SW480 (cell line): ENCODE results near the gene DSCAM.
A peak's percentile ranks its signal among the peaks of the same experiment; 100 is the strongest.

Source experiments
- DNase-seq: peaks from one replicate; pipeline ENCODE4 v3.0.0-alpha.2; 2016; ENCODE audit warnings: low spot score

The DSCAM gene

GRCh38 chr21:40118527-40118926 is 728.4 kb downstream of the DSCAM start:
- DNase-seq = peak; percentile 48

- no peak for DNase-seq
Observed at GRCh38 chr21:40117236-40117635, 729.7 kb downstream of the DSCAM start.

- no peak for DNase-seq
Observed at GRCh38 chr21:40115775-40116174, 731.2 kb downstream of the DSCAM start.

GRCh38 chr21:40102682-40103081 is 744.3 kb downstream of the DSCAM start:
- DNase-seq = no peak

- DNase-seq = peak; percentile 8
Observed at GRCh38 chr21:40099809-40100208, 747.1 kb downstream of the DSCAM start.

- DNase-seq = no peak
Observed at GRCh38 chr21:40095477-40095876, 751.5 kb downstream of the DSCAM start.

- DNase-seq = no peak
Observed at GRCh38 chr21:40080385-40080784, 766.6 kb downstream of the DSCAM start.

- no peak for DNase-seq
Observed at GRCh38 chr21:40074710-40075109, 772.2 kb downstream of the DSCAM start.

GRCh38 chr21:40074198-40074597 is 772.8 kb downstream of the DSCAM start:
- no peak for DNase-seq

- no peak for DNase-seq
Observed at GRCh38 chr21:40073642-40074041, 773.3 kb downstream of the DSCAM start.

- peak; percentile 56 for DNase-seq
Observed at GRCh38 chr21:40070871-40071270, 776.1 kb downstream of the DSCAM start.

- DNase-seq = no peak
Observed at GRCh38 chr21:40067751-40068150, 779.2 kb downstream of the DSCAM start.

- no peak for DNase-seq
Observed at GRCh38 chr21:40066221-40066620, 780.7 kb downstream of the DSCAM start.

- no peak for DNase-seq
Observed at GRCh38 chr21:40060083-40060677, 786.8 kb downstream of the DSCAM start.

- no peak for DNase-seq
Observed at GRCh38 chr21:40057331-40057730, 789.6 kb downstream of the DSCAM start.

- no peak for DNase-seq
Observed at GRCh38 chr21:40056031-40056430, 790.9 kb downstream of the DSCAM start.

- DNase-seq = peak; percentile 95
Observed at GRCh38 chr21:40054403-40054802, 792.6 kb downstream of the DSCAM start.

GRCh38 chr21:40053007-40053406 is 794.0 kb downstream of the DSCAM start:
- no peak for DNase-seq

GRCh38 chr21:40052276-40052675 is 794.7 kb downstream of the DSCAM start:
- no peak for DNase-seq

- no peak for DNase-seq
Observed at GRCh38 chr21:40051801-40052200, 795.2 kb downstream of the DSCAM start.

- no peak for DNase-seq
Observed at GRCh38 chr21:40049931-40050290, 797.0 kb downstream of the DSCAM start.

- peak; percentile 52 for DNase-seq
Observed at GRCh38 chr21:40049031-40049930, 797.7 kb downstream of the DSCAM start.

GRCh38 chr21:40047993-40048730 is 798.8 kb downstream of the DSCAM start:
- no peak for DNase-seq
